ENCODE results near the gene LMBRD2. TPM values are rescaled to one million over a fixed set of nuclear protein-coding genes. Genes with fewer than 3 reads are reported as not detected.

LMBRD2 gene
- total RNA-seq, 1 donor from 2014 or later, result 9.9 TPM

- Mint-ChIP-seq H3K36me3 (no peaks in the 10 kb centered on the region), H3K4me1 (ENCODE audit: unreplicated experiment) (peaks cover 3% of the 10 kb centered on the region), H3K4me3 (no peak overlapping the region), H3K27ac (no peak overlapping the region), H3K9me3 (no peaks in the 10 kb centered on the region), H3K27me3 (peaks cover 6% of the 10 kb centered on the region)
- no peak for DNase-seq (ENCODE audit: extremely low spot score, unreplicated experiment)
- no peak for TF ChIP-seq CTCF (conservative IDR thresholded peaks at IDR 0.05)
These were observed 95.7 kb downstream of the LMBRD2 start for GRCh38 chr5:36055984-36056383.

- Mint-ChIP-seq H3K4me3 (no peak overlapping the region), H3K4me1 (ENCODE audit: unreplicated experiment) (peaks cover under 1% of the 10 kb centered on the region), H3K9me3 (no peaks in the 10 kb centered on the region), H3K27ac (no peak overlapping the region), H3K27me3 (peaks cover 6% of the 10 kb centered on the region), H3K36me3 (no peaks in the 10 kb centered on the region)
- DNase-seq (ENCODE audit: extremely low spot score, unreplicated experiment), result no peak
- TF ChIP-seq CTCF (conservative IDR thresholded peaks at IDR 0.05), result no peak
These were observed 97.0 kb downstream of the LMBRD2 start for GRCh38 chr5:36054647-36055046.

- H3K9me3 Mint-ChIP-seq, result no peaks in the 10 kb centered on the region
These were observed 99.1 kb downstream of the LMBRD2 start for GRCh38 chr5:36052538-36052937.

GRCh38 chr5:36049949-36050348 is 101.7 kb downstream of the LMBRD2 start:
- no peaks in the 10 kb centered on the region for H3K36me3 Mint-ChIP-seq
- H3K27ac Mint-ChIP-seq, result no peak overlapping the region
- no peak overlapping the region for H3K4me3 Mint-ChIP-seq
- H3K4me1 Mint-ChIP-seq (ENCODE audit: unreplicated experiment), result no peaks in the 10 kb centered on the region
- no peaks in the 10 kb centered on the region for H3K27me3 Mint-ChIP-seq
- H3K9me3 Mint-ChIP-seq, result no peaks in the 10 kb centered on the region
- TF ChIP-seq CTCF (conservative IDR thresholded peaks at IDR 0.05), result no peak
- DNase-seq (ENCODE audit: extremely low spot score, unreplicated experiment), result no peak

More at GRCh38 chr5:36052538-36052937, 99.1 kb downstream of the LMBRD2 start:
- no peak for DNase-seq (ENCODE audit: extremely low spot score, unreplicated experiment)
- Mint-ChIP-seq H3K4me1 (ENCODE audit: unreplicated experiment) (no peaks in the 10 kb centered on the region), H3K36me3 (no peaks in the 10 kb centered on the region), H3K4me3 (no peak overlapping the region), H3K27ac (no peak overlapping the region), H3K27me3 (peaks cover 2% of the 10 kb centered on the region)
- no peak for TF ChIP-seq CTCF (conservative IDR thresholded peaks at IDR 0.05)

Small RNAs within 50 kb of the gene (microRNA-seq; reads per million reads assigned to microRNA genes)
- 0.83 reads per million for gene MIR580

Other genes starting within 250 kb of the LMBRD2 start
- 0.45 and 2.3 TPM in 2 replicates for gene CAPSL, start 213.3 kb downstream of the LMBRD2 start, total RNA-seq (ENCODE audit: low replicate concordance)
- 0.82 and 6.1 TPM in 2 replicates for gene UGT3A1, start 160.5 kb downstream of the LMBRD2 start, total RNA-seq (ENCODE audit: low replicate concordance)
- 0.86 and 2.3 TPM in 2 replicates for gene UGT3A2, start 85.0 kb downstream of the LMBRD2 start, total RNA-seq (ENCODE audit: low replicate concordance)
- gene SKP2, start 224 bp upstream of the LMBRD2 start, total RNA-seq (ENCODE audit: low replicate concordance), result 78.3 and 98.4 TPM in 2 replicates
- gene NADK2, start 90.0 kb upstream of the LMBRD2 start, total RNA-seq (ENCODE audit: low replicate concordance), result 27.2 and 38.4 TPM in 2 replicates
- gene RANBP3L, start 150.0 kb upstream of the LMBRD2 start, total RNA-seq (ENCODE audit: low replicate concordance), result 0.53 TPM in 1 of 2 replicates, not detected in the other